Endometrial microvascular endothelial cells (primary cell): Measurements from ENCODE around the gene CAMSAP3. TPM values are rescaled to one million over a fixed set of nuclear protein-coding genes. Genes with fewer than 3 reads are reported as not detected.

ENCODE experiments used
- in situ Hi-C: cut with HindIII; loops from 2 replicates; pipeline ENCODE4 v1.10.0; 2017; ENCODE audit warnings: low sequenced_read_pairs, low pct_unique_long_range_greater_than_20kb; ENCODE audit errors: inconsistent ontology term
- total RNA-seq: library from RNA; depleted of rRNA; stranded (reverse); fragments of >200 nt; gene quantifications from one replicate; pipeline ENCODE4 v1.2.3, GENCODE V29; 2015; ENCODE audit errors: inconsistent ontology term

Gene CAMSAP3, protein sequence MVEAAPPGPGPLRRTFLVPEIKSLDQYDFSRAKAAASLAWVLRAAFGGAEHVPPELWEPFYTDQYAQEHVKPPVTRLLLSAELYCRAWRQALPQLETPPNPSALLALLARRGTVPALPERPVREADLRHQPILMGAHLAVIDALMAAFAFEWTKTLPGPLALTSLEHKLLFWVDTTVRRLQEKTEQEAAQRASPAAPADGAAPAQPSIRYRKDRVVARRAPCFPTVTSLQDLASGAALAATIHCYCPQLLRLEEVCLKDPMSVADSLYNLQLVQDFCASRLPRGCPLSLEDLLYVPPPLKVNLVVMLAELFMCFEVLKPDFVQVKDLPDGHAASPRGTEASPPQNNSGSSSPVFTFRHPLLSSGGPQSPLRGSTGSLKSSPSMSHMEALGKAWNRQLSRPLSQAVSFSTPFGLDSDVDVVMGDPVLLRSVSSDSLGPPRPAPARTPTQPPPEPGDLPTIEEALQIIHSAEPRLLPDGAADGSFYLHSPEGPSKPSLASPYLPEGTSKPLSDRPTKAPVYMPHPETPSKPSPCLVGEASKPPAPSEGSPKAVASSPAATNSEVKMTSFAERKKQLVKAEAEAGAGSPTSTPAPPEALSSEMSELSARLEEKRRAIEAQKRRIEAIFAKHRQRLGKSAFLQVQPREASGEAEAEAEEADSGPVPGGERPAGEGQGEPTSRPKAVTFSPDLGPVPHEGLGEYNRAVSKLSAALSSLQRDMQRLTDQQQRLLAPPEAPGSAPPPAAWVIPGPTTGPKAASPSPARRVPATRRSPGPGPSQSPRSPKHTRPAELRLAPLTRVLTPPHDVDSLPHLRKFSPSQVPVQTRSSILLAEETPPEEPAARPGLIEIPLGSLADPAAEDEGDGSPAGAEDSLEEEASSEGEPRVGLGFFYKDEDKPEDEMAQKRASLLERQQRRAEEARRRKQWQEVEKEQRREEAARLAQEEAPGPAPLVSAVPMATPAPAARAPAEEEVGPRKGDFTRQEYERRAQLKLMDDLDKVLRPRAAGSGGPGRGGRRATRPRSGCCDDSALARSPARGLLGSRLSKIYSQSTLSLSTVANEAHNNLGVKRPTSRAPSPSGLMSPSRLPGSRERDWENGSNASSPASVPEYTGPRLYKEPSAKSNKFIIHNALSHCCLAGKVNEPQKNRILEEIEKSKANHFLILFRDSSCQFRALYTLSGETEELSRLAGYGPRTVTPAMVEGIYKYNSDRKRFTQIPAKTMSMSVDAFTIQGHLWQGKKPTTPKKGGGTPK
- not detected for total RNA-seq

GRCh38 chr19:7595466-7596133 lies at the start of gene CAMSAP3:
TSS of gene CAMSAP3 (plus strand) at chr19:7595863. CDS start at chr19:7596003, 140 bp downstream.
- in situ Hi-C loops: no loop called here

DNA sequence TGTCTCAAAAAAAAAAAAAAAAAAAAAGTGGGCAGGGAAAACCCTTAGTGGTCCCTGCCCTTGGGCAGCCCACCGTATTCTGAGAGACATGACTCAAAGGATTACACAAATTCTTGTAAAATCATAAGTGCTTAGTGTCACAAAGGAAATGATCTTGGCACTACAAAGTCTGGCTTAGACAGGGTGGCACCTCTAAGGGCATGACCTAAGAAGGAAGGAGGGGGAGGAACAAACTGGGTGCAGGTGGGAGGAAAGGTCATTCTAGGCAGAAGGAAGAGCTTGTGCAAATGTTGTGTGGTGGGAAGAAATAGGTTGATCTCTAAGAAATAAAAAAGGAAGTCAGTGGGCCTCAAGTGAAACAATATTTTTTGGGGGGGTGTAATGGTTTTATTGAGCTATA lies 49.8 kb upstream of the CAMSAP3 start:
- in situ Hi-C loops: no loop called here

- in situ Hi-C loops: no loop called here
Observed at GRCh38 chr19:7547159-7547558, 48.5 kb upstream of the CAMSAP3 start.

DNA sequence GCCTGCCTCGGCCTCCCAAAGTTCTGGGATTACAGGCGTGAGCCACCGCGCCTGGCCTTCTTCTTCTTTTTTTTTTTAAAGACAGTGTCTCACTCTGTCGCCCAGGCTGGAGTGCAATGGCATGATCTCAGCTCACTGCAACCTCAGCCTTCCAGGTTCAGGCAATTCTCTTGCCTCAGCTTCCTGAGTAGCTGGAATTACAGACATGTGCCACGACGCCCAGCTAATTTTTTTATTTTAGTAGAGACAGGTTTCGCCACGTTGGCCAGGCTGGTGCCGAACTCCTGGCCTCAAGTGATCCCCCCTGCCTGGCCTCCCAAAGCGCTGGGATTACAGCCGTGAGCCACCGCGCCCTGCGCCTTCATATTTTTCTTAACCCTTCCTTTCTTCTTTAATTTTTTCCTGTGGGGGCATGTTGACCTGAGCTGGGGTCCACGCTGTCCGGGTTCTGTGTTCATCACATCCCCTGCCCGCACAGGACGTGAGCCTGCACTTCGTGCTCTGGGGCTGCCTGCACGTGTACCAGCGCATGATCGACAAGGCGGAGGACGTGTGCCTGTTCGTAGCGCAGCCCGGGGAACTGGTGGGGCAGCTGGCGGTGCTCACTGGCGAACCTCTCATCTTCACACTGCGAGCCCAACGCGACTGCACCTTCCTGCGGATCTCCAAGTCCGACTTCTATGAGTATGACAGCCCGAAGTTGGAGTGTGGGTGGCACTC lies 46.1 kb upstream of the CAMSAP3 start:
- in situ Hi-C loops: no loop called here

- in situ Hi-C loops: no loop called here
Observed at GRCh38 chr19:7550169-7550770, 45.4 kb upstream of the CAMSAP3 start.

DNA sequence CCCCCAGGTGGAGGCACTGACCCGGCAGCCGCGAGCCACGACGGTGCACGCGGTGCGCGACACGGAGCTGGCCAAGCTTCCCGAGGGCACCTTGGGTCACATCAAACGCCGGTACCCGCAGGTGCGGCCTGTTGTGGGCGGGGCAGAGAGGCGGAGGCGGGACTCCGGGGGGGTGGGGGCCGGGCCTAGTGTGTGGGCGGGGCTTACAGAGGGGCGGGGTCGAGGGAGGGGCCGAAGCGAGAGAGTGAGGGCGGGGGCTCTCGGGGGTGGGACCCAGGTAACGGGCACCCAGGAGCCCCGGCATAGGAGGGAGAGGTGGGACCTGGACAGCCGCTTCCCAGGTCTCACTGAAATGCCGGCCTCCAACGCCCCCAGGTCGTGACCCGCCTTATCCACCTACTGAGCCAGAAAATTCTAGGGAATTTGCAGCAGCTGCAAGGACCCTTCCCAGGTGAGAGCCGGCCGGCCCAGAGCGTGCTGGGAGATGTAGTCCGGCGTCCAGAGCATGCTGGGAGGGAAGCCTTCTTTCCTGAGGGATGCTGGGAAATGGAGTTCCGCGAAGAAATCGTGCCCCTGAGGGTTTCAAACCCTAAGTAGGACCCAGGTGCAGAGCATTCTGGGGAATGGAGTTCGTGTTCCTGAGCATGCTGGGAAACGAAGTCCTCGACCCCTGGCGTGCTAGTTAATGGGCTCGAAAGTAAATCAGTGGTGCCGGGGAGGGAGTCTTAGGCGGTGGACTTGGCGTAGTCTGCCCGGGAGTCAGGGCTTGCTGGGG lies 44.5 kb upstream of the CAMSAP3 start:
- in situ Hi-C loops: no loop called here

DNA sequence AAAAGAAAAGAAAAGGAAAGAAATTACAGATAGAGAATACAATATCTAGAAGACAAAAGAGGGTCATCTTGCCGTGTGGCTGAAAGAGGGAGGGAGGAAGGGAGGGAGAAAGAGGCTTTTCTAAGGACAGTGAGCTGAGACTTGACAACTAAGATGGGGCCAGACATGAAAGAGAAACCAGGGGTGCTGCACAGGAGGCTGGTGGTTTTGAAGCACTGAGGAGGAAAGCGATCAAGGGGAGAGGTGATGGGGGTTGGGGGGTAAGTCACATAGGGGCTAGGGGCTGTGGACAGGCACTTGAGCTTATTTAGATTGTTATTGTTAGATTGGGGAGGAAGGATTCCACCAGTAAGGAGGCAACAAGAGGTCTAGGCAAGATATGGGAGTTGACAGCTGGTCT lies 42.9 kb upstream of the CAMSAP3 start:
- in situ Hi-C loops: no loop called here

- in situ Hi-C loops: no loop called here
Observed at GRCh38 chr19:7554565-7554964, 41.1 kb upstream of the CAMSAP3 start.

DNA sequence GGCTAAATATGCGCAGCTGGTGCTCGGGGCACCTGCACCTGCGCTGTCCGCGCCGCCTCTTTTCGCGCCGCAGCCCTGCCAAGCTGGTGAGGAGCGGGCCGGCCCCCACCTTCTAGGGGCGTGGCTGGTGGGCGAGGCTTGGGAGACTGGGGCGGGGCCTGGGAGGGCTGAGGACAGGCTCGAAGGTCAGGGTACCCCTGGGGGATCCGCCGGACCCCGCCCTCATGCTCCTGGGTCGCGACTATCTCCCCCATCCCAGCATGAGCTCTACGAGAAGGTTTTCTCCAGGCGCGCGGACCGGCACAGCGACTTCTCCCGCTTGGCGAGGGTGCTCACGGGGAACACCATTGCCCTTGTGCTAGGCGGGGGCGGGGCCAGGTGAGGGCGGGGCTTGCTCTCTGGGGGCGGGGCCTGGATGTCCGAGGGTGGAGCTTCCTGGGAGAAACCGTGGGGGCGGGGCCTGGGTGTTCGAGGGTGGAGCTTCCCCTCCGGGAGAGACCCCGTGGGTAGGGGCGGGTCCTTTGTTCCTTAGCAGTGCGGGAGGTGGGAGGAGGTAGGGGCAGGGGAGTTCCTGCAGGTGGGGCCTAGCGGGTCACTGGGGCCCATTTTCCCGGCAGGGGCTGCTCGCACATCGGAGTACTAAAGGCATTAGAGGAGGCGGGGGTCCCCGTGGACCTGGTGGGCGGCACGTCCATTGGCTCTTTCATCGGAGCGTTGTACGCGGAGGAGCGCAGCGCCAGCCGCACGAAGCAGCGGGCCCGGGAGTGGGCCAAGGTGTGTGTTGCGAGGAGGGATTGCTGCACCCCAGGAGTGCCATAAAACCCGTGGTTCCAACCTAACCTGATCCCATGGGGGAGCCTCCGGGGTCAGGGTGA lies 40.4 kb upstream of the CAMSAP3 start:
- in situ Hi-C loops: no loop called here

- in situ Hi-C loops: no loop called here
Observed at GRCh38 chr19:7556696-7557315, 38.9 kb upstream of the CAMSAP3 start.

DNA sequence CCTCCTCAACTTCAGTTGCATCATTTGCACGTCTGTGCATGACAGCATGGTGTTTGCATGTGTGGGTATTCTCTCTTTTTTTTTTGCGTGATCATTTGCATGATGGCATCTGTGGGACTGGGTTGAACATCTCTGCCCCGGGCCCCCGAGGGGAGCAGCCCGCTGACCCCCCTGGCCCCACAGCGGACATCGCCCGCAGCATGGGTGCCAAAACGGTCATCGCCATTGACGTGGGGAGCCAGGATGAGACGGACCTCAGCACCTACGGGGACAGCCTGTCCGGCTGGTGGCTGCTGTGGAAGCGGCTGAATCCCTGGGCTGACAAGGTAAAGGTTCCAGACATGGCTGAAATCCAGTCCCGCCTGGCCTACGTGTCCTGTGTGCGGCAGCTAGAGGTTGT lies 37.0 kb upstream of the CAMSAP3 start:
- in situ Hi-C loops: no loop called here

GRCh38 chr19:7559102-7559501 lies 36.6 kb upstream of the CAMSAP3 start:
- in situ Hi-C loops: no loop called here

DNA sequence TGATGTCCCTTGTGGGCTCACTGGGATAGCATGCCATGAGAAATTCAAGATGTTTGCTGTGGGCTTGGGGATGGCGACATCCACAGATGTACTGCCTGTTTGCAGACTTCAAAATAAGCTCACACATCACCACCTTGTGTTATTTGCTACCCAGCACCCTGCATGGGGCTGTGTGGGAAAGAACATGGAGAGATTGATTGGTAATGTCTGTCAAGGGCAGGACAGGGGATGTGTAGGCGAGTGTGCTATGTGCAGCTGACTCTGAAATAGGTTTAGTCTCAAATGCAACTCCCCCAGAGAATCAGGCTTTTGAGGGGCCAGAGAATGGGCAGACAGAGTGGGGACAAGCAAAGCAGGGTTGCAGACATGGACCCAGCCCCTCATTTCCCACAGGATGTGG lies 35.4 kb upstream of the CAMSAP3 start:
- in situ Hi-C loops: no loop called here

GRCh38 chr19:7561325-7561724 lies 34.3 kb upstream of the CAMSAP3 start:
- in situ Hi-C loops: no loop called here

- in situ Hi-C loops: no loop called here
Observed at GRCh38 chr19:7562646-7563393, 32.8 kb upstream of the CAMSAP3 start.
